Activated T-cell treated with anti-CD3 and anti-CD28 coated beads, Interleukin-2, amount 50 U/mL, for 24 hours (primary cell): ENCODE data around the gene EFCAB14.
A peak's percentile ranks its signal among the peaks of the same experiment; 100 is the strongest.
"Not testable (repeated sequence)": the region's sequence is repeated elsewhere in the genome, so short reads cannot be mapped to it uniquely, and the experiment has no call there.

Experiments
- DNase-seq: peaks from one replicate; pipeline ENCODE4 v3.0.0-alpha.2; 2020
- H3K27ac Mint-ChIP-seq: 2 replicates; pipeline ENCODE4 v1.8.0; 2020; ENCODE audit warnings: mild to moderate bottlenecking, mixed read lengths
- H3K27me3 Mint-ChIP-seq: 2 replicates; pipeline ENCODE4 v1.8.0; 2020; ENCODE audit warnings: mixed read lengths
- H3K36me3 Mint-ChIP-seq: 2 replicates; pipeline ENCODE4 v1.8.0; 2020; ENCODE audit warnings: low read depth, mixed read lengths
- H3K4me1 Mint-ChIP-seq: 2 replicates; pipeline ENCODE4 v1.8.0; 2020; ENCODE audit warnings: low read depth, mixed read lengths
- H3K4me3 Mint-ChIP-seq: 2 replicates; pipeline ENCODE4 v1.8.0; 2020; ENCODE audit warnings: mild to moderate bottlenecking, moderate library complexity, mixed read lengths
- H3K9me3 Mint-ChIP-seq: 2 replicates; pipeline ENCODE4 v1.8.0; 2020; ENCODE audit warnings: mixed read lengths

Gene EFCAB14

GRCh38 chr1:46703927-46704641, 14.8 kb downstream of the EFCAB14 start:
- no peak for DNase-seq
- Mint-ChIP-seq H3K4me1 (peaks cover 60% of the 10 kb centered on the region), H3K36me3 (peaks cover 92% of the 10 kb centered on the region), H3K27ac (peak overlapping the region; percentile 26), H3K4me3 (no peak overlapping the region), H3K27me3 (no peaks in the 10 kb centered on the region), H3K9me3 (no peaks in the 10 kb centered on the region)

- Mint-ChIP-seq H3K27me3 (no peaks in the 10 kb centered on the region), H3K4me1 (peaks cover 50% of the 10 kb centered on the region), H3K36me3 (peaks cover 95% of the 10 kb centered on the region), H3K27ac (peak overlapping the region; percentile 34), H3K4me3 (no peak overlapping the region), H3K9me3 (peaks cover 4% of the 10 kb centered on the region)
- DNase-seq, result no peak
These were observed 19.2 kb downstream of the EFCAB14 start for GRCh38 chr1:46699666-46700065.

- Mint-ChIP-seq H3K36me3 (peaks cover 93% of the 10 kb centered on the region), H3K9me3 (peaks cover 4% of the 10 kb centered on the region), H3K27ac (no peak overlapping the region), H3K4me3 (no peak overlapping the region), H3K4me1 (peaks cover 33% of the 10 kb centered on the region), H3K27me3 (no peaks in the 10 kb centered on the region)
- DNase-seq, result no peak
These were observed 21.9 kb downstream of the EFCAB14 start for GRCh38 chr1:46697053-46697452.

- peaks cover 95% of the 10 kb centered on the region for H3K36me3 Mint-ChIP-seq
- H3K9me3 Mint-ChIP-seq, result not testable (repeated sequence)
These were observed 24.2 kb downstream of the EFCAB14 start for GRCh38 chr1:46694676-46695075.

GRCh38 chr1:46692811-46693770, 25.8 kb downstream of the EFCAB14 start:
- no peak for DNase-seq
- H3K9me3 Mint-ChIP-seq, result peaks cover 4% of the 10 kb centered on the region
- H3K4me1 Mint-ChIP-seq, result peaks cover 15% of the 10 kb centered on the region
- peaks cover 95% of the 10 kb centered on the region for H3K36me3 Mint-ChIP-seq
- peak overlapping the region; percentile 1 for H3K27ac Mint-ChIP-seq
- no peaks in the 10 kb centered on the region for H3K27me3 Mint-ChIP-seq
- no peak overlapping the region for H3K4me3 Mint-ChIP-seq

More at GRCh38 chr1:46694676-46695075, 24.2 kb downstream of the EFCAB14 start:
- not testable (repeated sequence) for DNase-seq, H3K4me3 Mint-ChIP-seq, H3K27me3 Mint-ChIP-seq, H3K27ac Mint-ChIP-seq
- H3K4me1 Mint-ChIP-seq, result peaks cover 23% of the 10 kb centered on the region

- Mint-ChIP-seq H3K4me3 (no peak overlapping the region), H3K36me3 (peaks cover 97% of the 10 kb centered on the region), H3K9me3 (peaks cover 4% of the 10 kb centered on the region), H3K4me1 (peaks cover 18% of the 10 kb centered on the region), H3K27ac (peak overlapping the region; percentile 18), H3K27me3 (no peaks in the 10 kb centered on the region)
- DNase-seq, result no peak
These were observed 26.7 kb downstream of the EFCAB14 start for GRCh38 chr1:46691997-46692790.

GRCh38 chr1:46690931-46691421, 27.9 kb downstream of the EFCAB14 start:
- no peaks in the 10 kb centered on the region for H3K27me3 Mint-ChIP-seq
- H3K36me3 Mint-ChIP-seq, result peaks cover 97% of the 10 kb centered on the region
- peak overlapping the region; percentile 4 for H3K27ac Mint-ChIP-seq
- no peak for DNase-seq
- no peak overlapping the region for H3K4me3 Mint-ChIP-seq
- peaks cover 20% of the 10 kb centered on the region for H3K4me1 Mint-ChIP-seq
- H3K9me3 Mint-ChIP-seq, result peaks cover 4% of the 10 kb centered on the region

- no peak for DNase-seq
- no peaks in the 10 kb centered on the region for H3K27me3 Mint-ChIP-seq
- no peak overlapping the region for H3K4me3 Mint-ChIP-seq
- H3K9me3 Mint-ChIP-seq, result no peaks in the 10 kb centered on the region
- H3K4me1 Mint-ChIP-seq, result peaks cover 21% of the 10 kb centered on the region
- H3K36me3 Mint-ChIP-seq, result peaks cover 96% of the 10 kb centered on the region
- H3K27ac Mint-ChIP-seq, result peak overlapping the region; percentile 72
These were observed 29.0 kb downstream of the EFCAB14 start for GRCh38 chr1:46689897-46690296.

GRCh38 chr1:46689356-46689755, 29.6 kb downstream of the EFCAB14 start:
- Mint-ChIP-seq H3K4me1 (peaks cover 25% of the 10 kb centered on the region), H3K27me3 (no peaks in the 10 kb centered on the region), H3K36me3 (peaks cover 96% of the 10 kb centered on the region), H3K27ac (peak overlapping the region; percentile 65), H3K9me3 (no peaks in the 10 kb centered on the region), H3K4me3 (no peak overlapping the region)
- DNase-seq, result no peak

GRCh38 chr1:46687921-46688509, 30.9 kb downstream of the EFCAB14 start:
- H3K27me3 Mint-ChIP-seq, result no peaks in the 10 kb centered on the region
- H3K36me3 Mint-ChIP-seq, result peaks cover 98% of the 10 kb centered on the region
- no peaks in the 10 kb centered on the region for H3K9me3 Mint-ChIP-seq
- H3K27ac Mint-ChIP-seq, result peak overlapping the region; percentile 3
- no peak for DNase-seq
- H3K4me1 Mint-ChIP-seq, result peaks cover 22% of the 10 kb centered on the region
- H3K4me3 Mint-ChIP-seq, result no peak overlapping the region

- Mint-ChIP-seq H3K27me3 (no peaks in the 10 kb centered on the region), H3K36me3 (peaks cover 98% of the 10 kb centered on the region), H3K4me1 (peaks cover 22% of the 10 kb centered on the region), H3K27ac (peak overlapping the region; percentile 58), H3K4me3 (no peak overlapping the region), H3K9me3 (no peaks in the 10 kb centered on the region)
- DNase-seq, result no peak
These were observed 31.7 kb downstream of the EFCAB14 start for GRCh38 chr1:46687093-46687659.

GRCh38 chr1:46686255-46686654, 32.7 kb downstream of the EFCAB14 start:
- no peaks in the 10 kb centered on the region for H3K27me3 Mint-ChIP-seq
- no peak overlapping the region for H3K4me3 Mint-ChIP-seq
- DNase-seq, result no peak
- H3K36me3 Mint-ChIP-seq, result peaks cover 98% of the 10 kb centered on the region
- peaks cover 22% of the 10 kb centered on the region for H3K4me1 Mint-ChIP-seq
- peak overlapping the region; percentile 58 for H3K27ac Mint-ChIP-seq
- H3K9me3 Mint-ChIP-seq, result no peaks in the 10 kb centered on the region

- Mint-ChIP-seq H3K27ac (peak overlapping the region; percentile 60), H3K4me3 (no peak overlapping the region), H3K27me3 (no peaks in the 10 kb centered on the region), H3K9me3 (no peaks in the 10 kb centered on the region), H3K36me3 (peaks cover 98% of the 10 kb centered on the region), H3K4me1 (peaks cover 17% of the 10 kb centered on the region)
- DNase-seq, result no peak
These were observed 34.2 kb downstream of the EFCAB14 start for GRCh38 chr1:46684670-46685069.
